Amniotic epithelial cell (primary cell): ENCODE data around the gene CTDSPL.
"Not testable (repeated sequence)": the region's sequence is repeated elsewhere in the genome, so short reads cannot be mapped to it uniquely, and the experiment has no call there.

Experiments used
- DNase-seq: peaks from one replicate; pipeline ENCODE4 v3.0.0-alpha.2; 2010; ENCODE audit warnings: low read depth

CTDSPL gene, protein sequence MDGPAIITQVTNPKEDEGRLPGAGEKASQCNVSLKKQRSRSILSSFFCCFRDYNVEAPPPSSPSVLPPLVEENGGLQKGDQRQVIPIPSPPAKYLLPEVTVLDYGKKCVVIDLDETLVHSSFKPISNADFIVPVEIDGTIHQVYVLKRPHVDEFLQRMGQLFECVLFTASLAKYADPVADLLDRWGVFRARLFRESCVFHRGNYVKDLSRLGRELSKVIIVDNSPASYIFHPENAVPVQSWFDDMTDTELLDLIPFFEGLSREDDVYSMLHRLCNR

DNA sequence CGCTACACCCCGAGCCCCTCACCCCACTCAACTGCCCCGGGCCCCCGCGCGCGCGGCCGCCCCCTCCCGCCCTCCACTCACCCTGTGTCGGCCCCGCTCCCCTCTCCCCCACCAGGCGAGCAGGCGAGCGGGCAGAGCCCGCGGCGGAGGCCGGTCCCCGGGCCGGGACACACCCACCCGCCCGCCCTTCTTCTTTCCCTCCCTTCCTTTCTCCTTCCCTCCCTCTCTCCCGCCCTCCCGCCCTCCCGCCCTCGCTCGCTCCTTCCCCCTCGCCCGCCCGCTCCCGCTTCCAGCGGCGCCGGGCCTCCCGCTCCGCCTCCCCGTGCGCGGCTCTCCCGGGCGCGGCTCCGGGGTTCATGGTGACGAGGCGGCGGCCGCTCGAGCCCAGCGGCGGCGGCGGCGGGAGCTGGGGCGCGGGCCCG is at the start of gene CTDSPL:
Gene CTDSPL, plus strand, starts transcription at position 261 of the 422 bp plus-strand sequence. CDS start 320 bp downstream, outside the sequence.
- peak; percentile 55 for DNase-seq

DNA sequence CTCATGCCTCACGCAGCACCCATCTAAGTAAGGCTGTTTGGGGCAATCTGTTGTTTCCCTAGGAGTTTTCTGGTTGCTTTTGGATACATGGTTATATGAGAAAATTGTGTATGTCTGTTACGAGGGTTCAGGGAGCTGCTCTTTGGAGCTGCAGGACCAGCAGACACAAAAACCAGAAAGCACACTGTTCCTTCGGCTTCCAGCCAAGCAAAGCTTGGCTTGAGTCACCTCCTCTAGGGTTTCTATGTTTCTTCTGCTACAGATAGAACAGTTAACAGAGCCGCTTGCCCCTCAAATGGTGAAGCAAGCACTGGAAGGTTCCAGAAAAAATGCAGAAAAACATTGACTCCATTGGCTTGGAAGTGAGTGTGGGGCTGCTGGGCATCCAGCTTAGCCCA is 49.2 kb upstream of the CTDSPL start:
- DNase-seq: no peak

DNA sequence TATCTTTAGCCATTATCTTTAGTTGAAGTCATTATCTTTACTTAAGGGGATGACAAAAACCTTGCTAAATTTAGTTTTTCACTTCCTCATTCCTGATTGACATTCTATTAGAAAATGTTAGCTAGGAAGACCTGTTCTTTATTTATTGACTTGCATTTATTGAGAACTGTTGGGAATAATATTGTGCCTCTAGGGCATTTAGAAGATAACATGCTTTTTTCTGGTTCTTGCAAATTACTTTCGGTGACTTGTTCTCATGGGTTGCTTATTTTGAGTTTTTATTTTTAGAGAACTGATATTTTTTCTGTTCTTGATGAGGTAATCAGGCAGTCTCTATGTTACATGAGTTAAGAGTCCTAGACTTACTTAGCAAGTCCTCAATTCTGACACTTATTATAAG is 48.3 kb upstream of the CTDSPL start:
- DNase-seq: no peak

DNA sequence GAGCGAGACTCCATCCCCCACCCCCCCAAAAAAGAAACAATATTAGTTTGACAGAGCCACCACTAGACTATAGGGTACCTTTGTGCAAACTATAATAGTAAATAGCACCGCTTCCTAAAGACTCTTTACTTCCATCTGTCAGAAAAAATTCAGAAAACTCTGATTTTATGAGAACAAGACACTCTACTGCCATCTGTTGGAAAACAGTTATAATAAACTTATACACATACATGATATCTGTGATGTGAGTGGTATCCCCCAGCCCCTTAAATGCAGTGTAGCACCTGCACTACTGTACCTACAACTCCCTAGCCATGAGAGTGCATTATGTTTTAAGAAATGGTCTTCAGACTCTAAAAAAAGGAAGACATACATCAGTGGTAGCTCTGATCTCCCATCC is 47.1 kb upstream of the CTDSPL start:
- DNase-seq: peak; percentile 18

DNA sequence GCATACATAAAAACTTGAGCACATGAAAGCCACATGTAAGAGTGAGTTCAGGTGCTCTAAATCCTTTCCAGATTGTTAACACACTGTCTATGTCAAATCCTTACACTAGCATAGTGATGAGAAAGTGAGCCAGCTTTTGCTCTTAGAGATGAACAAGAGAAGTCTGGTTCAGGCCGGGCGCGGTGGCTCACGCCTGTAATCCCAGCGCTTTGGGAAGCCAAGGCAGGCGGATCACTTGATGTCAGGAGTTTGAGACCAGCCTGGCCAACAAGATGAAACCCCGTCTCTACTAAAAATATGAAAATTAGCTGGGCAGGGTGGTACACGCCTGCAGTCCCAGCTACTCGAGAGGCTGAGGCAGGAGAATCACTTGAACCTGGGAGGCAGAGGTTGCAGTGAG is 46.5 kb upstream of the CTDSPL start:
- DNase-seq: not testable (repeated sequence)

DNA sequence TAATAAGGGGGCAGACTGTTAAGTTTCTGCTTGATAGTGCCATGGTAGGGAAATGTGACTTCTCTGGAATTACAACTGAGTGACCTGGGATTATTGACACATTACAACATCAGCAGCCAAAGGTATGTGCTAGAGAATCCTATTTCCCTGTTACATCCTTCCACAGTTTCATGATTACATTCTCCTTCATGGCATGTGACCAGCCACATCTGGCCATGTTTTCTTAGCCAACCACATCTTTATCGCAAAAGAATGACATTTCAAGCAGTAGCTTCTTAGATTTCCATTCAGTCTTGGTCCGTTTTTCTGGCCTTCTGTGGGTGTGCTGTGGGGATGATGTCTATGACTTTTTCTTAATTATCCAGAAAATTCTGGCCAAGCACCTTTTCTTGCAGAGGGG is 45.4 kb upstream of the CTDSPL start:
- no peak for DNase-seq

DNA sequence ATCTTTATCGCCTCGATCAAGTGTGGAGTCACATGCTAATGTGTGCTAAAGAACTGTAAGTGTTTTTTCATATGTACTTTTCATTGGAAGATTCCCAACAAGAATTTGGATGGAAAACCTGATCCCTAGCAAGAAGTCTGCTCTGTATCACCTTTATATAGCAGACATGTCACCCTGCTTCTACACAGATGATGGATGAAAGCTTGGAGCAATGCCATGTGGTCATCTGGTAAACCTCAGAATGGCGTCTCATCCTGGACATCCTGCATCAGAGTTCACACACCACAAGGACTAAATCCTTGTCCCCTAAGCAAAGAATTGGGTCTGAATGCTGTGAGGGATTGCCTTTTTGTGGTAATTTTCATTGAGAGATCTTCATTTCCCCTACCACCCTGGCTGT is 42.1 kb upstream of the CTDSPL start:
- DNase-seq: peak; percentile 54

DNA sequence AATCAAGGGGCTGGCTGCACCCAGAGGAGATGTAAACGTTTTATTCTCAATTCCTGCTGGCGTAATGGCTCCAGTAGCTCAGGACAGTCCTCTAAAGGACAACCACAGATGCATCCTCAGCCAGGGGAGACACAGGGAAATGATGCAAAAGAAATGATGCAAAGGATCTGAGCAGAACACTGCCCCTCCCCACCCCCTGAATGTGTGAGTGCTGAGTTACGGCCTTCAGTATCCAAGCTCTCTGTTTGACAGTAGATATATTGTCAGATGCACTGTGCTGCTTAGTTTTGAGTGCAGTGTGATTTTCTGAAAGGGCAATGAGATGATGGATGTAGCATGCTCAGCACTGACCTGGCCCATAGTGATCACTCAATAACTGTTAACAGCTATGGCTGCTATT is 41.4 kb upstream of the CTDSPL start:
- DNase-seq: no peak

DNA sequence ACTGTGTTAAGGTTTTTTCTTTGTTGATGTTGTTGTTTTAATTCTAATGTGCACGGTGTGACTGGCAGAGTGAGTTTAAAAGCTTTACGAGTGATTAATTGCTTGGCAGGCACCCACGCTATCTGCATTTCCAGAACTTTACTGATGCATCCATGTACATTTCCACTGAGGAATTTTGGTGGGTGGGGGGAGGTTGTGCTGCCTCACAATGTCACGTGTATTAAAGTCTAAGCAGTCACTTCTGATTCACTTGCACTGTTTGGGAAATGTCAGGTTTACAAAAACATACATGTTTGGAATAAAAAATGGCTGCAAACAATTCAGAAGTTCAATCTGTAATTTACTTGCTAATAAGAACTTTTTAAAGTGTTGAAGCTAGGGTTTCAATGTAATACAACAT is 38.5 kb upstream of the CTDSPL start:
- peak; percentile 35 for DNase-seq

DNA sequence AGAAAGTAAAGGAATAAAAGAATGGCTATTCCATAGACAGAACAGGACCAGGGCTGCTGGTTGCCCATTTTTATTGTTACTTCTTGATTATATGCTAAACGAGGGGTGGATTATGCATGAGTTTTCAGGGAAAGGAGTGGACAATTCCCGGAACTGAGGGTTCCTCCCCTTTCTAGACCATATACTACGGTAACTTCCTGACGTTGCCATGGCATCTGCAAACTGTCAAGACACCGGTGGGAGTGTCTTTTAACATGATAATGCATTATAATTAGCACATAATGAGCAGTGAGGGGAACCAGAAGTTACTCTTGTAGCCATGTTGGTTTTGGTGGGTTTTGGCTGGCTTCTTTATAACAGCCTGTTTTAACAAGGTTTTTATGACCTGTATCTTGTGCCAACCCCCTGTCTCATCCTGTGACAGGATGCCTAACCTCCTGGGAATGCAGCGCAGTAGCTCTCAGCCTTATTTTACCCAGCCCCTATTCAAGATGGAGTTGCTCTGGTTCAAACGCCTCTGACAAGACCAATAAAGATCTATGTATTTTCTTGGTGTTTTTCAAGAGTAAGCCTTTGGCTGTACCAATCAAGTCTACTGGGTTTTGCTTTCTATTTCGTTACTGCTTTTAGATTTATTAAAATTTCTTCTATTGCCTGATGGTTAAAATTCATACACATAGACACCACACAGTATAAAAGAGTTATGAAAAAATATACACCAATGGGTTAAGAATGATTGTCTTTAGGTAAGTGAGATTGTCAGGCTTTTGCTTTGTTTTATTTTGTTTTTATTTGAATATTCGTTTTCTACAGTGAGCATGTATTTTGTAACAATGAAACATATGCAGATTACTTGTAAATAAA is 37.4 kb upstream of the CTDSPL start:
- no peak for DNase-seq

DNA sequence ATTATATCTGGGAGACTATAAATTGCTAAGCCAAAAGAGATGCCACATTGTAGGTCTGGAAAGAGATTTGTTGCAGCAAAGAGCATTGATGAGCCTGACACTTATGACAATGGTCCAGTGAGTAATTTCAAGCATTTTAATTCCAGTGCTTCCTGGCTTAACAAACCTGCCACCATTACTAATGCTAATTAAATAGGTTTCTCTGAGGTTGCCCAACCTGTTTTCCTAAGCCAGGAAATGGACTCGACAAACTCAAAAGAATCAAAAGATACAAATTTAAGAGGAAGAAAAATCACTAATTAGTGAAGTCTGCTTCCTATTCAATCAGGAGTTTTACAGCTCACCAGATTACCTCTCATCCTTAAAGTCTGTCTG is 36.7 kb upstream of the CTDSPL start:
- DNase-seq: no peak

DNA sequence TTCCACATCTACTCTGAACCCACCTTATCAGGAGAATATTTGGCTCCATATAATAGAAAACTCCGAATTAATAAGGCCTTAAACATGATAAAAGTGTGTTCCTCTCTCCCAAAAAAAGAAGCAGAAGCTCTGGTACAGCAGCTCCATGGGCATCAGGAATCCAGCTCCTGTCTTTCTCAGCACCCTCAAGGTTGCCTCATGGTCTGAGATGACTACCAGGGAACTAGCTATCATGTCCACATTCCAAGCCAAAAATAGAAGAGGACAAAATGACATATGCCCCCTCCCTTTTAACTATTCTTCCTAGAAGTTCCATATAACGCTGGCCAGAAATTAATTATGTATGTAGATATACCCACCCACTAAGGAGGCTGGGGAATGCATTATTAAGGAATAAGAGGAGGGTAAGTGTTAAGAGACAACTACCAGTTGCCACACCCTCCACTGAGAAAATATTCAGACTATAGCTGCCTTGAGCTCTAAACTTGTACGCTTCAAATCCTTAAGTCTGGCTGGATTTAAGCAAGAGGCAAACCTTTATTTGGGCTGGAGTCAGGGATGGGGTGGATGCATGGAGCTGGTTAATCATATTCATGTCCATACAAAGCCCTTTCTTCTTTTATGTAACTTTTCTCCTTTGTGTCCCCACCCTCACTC is 35.8 kb upstream of the CTDSPL start:
- no peak for DNase-seq

DNA sequence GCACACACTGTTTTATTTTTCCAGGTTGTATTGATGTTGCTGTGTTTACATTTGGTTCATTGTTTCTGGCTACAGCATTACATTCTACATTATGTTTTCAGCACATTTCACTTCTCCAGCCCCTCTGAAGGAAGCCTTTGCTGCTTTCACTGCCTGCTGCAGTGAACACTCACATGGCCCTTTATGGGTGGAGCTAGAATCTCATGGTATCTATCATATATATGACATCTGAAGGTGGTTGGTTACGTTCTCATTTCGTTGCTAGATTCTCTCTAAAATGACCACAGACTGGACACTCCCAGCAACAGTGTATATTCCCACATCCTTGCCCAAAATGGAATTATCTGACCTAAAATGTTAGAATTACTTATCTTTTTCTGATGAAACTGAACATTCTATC is 35.2 kb upstream of the CTDSPL start:
- no peak for DNase-seq

DNA sequence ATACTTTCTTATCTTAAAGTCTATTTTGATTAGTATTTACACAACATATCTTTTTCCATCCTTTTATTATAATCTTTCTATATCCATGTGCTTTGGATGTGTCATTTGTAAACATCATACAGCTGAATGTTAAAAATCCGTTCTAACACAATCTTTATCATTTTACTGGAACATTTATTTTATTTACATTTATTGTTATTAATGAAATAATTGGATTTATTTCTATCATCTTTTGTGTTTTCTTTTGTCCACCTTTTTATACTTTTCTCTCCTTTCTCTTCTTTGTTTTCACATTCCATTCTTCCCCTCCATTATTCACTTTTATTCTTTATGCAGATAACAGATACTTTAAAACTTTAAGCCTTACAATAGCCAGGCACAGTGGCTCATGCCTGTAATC is 34.7 kb upstream of the CTDSPL start:
- DNase-seq: no peak

DNA sequence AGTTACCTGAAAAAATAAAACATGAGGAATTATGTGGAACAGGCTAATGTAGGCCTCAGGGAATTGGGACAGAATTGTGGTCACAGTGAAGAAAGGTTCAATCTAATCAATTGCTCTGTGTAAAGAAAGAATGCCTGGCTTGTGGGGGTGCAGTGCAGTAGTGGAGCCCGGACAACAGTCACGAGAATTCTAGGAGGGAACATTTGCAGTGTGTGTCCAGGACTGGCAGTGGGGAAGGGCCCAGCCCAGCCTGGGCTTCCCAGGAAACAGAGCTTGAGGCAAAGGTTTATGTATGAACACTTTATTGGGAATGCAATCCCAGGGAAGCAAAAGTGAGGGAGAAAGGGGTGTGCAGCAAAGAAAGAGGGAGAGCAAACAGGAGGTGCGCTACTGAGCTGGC is 29.2 kb upstream of the CTDSPL start:
- no peak for DNase-seq

DNA sequence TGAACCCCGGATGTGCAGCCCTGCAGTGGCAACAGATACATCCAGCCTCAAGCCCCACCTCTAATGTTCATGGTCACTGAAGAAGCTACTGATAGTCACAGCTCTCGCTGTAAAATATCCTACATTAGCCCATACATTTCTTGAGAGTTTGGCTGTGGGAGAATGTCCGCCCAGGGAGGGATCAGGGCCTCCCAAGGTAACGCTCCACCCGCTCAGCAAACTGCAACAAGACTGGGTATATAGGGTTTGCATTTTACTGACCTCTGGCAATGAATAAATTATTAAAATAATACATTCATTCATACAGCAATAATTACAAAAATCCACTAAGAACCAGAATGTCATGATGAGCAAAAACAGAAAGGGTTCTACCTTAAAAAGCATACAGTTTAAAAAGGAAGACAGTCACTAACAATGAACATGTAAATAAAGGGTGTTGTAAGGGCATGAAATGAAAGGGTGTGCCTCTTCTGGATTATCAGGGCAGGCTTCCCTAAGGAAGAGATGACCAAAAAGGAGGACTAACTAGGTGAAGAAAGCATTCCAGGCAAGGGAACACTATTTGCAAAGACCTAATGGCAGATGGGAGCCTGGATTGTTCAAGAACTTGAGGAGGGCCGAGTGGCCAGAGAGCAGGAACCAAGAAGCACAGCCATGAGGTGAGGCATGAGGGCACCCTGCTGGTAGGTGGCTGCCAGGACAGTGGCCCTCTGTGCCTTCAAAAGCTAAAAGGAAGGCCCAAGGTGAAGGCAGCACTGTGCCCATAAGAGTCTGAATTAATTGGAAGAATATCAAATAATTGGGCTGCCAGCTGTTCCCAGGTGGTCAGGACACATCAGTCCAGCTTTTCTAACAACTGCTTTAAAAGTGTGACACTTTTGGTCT is 28.1 kb upstream of the CTDSPL start:
- DNase-seq: no peak

DNA sequence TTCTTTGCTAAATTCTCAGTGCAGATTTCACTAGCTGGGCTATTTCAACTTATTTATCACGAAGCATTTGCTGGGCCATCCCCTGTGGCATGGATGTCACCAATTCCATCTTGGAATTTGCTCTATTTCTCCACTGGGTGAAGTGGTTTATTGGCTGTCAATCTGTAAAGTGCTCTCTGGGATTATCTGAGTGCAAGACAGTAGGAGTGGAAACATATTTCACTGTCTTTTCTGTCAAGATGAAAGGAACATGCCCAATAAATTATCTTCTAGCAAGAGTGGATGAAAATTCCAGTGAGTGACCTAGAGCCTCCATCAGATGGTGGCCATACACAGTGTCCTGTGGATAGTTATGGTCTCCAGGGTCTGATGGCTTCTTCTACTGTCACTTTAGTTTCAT is 25.1 kb upstream of the CTDSPL start:
- no peak for DNase-seq

DNA sequence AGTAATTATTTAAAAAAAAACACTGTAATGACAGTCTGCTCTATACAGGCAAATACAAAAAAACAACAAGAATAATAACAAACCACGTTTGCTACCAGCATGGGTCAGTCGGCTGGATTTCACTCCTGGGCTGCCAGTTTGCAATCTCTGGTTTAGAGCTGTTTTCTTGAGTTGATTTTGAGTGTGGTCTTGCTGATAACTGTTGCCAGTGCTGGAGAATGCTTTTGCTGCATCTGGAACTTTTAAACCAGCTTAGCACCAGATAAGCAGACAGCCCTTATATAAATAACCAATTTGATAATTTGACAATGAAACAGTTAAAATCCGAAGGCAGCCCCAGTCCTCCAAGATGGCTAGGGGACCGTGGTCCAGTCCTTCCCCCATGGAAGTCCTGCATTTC is 14.0 kb upstream of the CTDSPL start:
- DNase-seq: no peak

DNA sequence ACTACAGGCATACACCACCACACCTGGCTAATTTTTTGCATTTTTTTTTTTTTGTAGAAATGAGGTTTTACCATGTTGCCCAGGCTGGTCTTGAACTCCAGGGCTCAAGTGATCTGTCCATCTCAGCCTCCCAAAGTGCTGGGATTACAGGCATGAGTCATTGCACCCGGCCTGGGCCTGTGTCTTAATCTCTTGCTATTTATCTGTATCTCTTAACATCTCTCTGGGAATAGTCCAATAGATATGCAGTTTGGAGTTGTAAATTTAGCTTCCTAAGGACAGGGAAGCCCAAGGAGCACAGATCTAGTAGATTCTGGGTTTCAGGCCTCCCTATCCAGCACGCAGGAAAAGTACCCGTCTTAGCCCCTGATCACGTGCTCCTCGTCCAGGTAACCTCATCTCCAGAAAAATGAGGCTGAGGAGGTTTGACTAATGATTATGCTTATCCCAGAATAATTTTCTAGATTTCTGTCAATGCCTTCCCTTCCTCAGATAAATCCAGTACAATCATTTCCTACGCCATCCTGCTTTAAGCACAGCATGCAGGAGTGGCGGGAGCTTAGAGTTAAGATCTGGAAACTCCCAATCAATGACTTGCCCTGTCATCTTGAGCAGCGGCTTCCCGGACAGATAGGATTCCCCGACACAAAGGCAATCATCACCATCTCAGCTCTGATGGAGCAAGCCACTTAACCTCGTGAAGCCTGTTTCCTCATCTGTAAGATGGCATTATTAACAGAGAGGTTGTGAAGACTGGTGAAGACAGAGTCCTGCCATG is 12.3 kb upstream of the CTDSPL start:
- DNase-seq: peak; percentile 55

DNA sequence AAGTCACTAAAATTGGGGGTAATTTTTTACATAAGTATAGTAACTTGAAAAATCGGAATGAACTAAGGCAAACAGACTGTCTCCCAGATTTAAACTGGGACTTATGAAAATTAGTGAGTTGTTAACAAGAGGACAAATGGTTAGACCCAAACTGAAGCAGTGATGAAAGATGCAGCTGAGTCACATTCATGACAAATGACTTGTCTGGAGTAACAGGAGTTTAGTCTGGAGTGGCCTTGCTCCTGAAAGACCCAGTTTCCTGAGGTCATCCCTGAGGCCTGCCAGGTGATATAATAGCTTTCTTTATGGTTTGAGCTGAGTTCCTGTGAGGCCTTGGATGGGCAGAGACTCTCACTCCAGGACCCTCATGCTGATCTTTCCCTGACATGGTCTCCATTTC is 9.6 kb upstream of the CTDSPL start:
- peak; percentile 74 for DNase-seq

DNA sequence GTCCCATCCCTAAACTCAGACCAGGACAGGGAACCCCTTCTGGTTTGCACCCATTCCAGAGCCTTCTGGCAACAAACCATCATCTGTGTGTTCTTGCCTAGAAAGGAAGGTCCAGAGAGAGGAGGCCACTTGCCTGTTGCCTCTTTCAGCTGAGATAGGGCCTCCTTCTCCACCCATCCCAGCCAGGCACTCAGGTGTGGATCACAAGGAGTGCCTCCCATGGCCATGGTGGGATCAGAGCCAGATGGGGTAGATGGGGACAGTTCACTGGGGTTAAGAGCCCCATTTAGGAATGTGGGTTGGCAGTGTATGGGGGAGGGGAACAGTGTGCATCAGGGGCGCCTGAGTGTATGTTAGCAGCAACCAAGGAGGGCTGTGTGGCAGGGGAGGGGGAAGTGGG is 8.9 kb upstream of the CTDSPL start:
- no peak for DNase-seq
